T follicular helper cell (primary cell): ENCODE results near the gene PLEKHA7.
"Not testable (repeated sequence)": the region's sequence is repeated elsewhere in the genome, so short reads cannot be mapped to it uniquely, and the experiment has no call there.

Source experiments
- DNase-seq: peaks from one replicate; pipeline ENCODE4 v3.0.0-alpha.2; 2020; ENCODE audit warnings: low read depth
- total RNA-seq, 2 experiments: gene quantifications; one replicate each; lab custom pipeline; 2026; lab: John Stamatoyannopoulos, UW

The PLEKHA7 gene
- total RNA-seq = 5.3 to 13.7 reads per million in 2 experiments

DNA sequence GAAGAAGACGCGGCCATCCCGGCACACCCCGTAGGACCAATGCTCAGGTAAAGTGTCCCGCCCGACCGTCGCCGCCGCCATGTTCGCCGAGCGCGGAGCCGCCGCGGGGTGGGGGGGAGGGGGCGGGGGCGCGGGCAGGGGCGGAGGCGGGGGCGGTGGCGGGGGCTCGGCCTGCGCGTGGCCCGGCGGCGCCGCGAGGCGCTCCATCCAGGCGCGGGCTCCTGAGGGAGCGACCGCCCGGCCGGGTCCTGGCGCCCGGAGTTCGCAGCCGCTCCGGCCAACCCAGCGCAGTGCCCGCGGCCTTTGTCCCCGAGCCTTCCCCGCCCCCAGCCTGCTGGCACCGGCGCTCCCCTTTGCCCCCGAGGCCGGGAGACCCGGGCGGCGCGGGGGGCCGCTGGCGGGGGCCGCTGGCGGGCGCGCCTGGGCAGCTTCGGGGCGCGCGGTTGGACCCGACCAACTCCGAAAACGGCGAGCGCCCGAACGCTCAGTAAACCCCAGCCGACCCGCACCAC lies at the start of gene PLEKHA7:
Gene PLEKHA7, minus strand, starts transcription at position 94 of the 512 bp plus-strand sequence. Its CDS starts 13 bp downstream, at position 81.
- no peak for DNase-seq

DNA sequence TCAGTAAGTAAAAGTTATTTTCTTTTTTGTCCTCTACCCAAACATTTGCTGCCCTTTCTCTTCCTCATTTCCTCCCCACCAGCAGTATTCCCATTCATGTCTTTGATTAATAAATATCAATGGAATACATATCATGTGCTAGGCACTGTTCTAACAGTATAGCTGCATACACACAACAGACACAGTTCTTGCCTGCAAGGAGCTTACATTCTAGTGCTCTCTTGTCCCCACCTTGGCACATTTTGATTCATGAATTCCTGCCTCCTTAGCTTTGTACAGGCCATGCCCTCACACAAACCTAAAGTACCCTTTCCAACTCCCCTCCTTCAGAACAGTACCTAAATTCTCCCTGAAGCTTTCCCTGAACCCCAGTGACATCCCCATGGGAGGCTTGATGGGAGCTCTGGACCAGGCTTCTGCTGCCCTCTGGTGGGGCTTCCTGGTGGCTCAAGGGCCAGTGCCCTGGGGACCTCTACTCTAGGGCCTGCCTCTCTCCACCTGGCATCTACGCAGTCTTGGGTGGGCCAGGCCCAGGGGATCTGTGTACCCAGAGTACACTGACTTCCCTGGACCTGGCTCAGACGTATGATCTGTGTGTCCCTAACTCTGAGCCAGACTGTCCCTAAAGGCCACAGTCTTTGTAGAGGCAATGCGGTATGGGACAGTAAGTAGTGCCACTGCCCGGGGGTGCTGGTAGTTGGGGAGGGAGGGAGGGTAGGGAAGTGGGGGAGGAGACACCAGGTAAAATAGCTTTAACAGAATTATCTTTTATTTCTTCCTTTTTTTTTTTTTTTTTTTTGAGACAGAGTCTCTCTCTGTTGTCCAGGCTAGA lies 49.2 kb upstream of the PLEKHA7 start:
- DNase-seq = no peak

DNA sequence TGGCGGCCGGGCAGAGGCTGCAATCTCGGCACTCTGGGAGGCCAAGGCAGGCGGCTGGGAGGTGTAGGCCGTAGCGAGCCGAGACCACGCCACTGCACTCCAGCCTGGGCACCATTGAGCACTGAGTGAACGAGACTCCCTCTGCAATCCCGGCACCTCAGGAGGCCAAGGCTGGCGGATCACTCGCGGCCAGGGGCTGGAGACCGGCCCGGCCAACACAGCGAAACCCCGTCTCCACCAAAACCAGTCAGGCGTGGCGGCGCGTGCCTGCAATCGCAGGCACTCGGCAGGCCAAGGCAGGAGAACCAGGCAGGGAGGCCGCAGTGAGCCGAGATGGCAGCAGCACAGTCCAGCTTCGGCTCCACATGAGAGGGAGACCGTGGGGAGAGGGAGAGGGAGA lies 36.9 kb upstream of the PLEKHA7 start:
- not testable (repeated sequence) for DNase-seq

- DNase-seq = not testable (repeated sequence)
Measured at GRCh38 chr11:17048491-17048890, 34.3 kb upstream of the PLEKHA7 start.

GRCh38 chr11:17046690-17047089 lies 32.5 kb upstream of the PLEKHA7 start:
- no peak for DNase-seq

DNA sequence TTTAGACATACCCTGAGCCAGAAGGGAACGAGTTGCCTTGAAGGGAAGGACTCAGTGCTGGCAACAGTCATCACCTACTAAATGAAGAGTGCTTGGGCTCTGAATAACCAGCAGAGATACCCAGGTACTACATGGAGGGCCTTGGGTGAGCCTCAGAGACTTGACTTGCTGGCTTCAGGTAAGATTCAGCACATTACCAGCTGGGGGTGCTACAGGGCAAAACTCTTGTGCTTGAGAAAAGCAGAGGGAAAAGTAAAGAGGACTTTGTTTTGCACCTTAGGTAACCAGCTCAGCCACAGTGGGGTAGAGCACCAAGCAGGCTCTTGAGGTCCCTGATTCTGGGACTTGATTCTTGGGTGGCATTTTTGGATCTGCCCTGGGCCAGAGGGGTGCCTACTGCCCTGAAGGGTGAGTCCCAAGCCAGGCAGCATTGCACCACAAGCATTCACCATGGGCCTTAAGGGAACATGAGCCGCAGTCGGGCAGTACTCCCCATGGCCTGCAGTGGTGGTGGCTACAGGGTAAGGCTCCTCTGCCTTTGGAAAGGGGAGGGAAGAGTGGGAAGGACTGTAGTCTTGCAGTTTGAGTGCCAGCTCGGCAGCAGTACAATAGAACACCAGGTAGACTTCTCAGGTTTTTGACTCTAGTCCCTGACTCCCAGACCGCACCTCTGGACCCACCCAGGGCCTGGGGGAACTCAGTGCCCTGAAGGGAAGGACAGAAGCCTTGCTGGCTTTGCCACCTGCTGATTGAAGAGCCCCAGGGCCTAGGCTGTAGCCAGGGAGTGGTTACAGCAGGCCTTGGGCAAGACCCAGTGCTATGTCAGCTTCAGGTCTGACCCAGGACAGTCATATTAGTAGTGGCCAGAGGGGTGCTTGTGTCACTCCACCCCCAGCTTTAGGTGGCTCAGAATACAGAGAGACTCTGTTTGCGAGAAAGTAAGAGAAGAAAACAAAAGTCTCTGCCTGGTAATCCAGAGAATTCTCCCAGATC lies 22.7 kb upstream of the PLEKHA7 start:
- no peak for DNase-seq

- DNase-seq = not testable (repeated sequence)
Measured at GRCh38 chr11:17034027-17034426, 19.8 kb upstream of the PLEKHA7 start.

- no peak for DNase-seq
Measured at GRCh38 chr11:17026487-17027082, 12.4 kb upstream of the PLEKHA7 start.

- DNase-seq = no peak
Measured at GRCh38 chr11:17024924-17025323, 10.7 kb upstream of the PLEKHA7 start.

- no peak for DNase-seq
Measured at GRCh38 chr11:17021511-17021910, 7.3 kb upstream of the PLEKHA7 start.

DNA sequence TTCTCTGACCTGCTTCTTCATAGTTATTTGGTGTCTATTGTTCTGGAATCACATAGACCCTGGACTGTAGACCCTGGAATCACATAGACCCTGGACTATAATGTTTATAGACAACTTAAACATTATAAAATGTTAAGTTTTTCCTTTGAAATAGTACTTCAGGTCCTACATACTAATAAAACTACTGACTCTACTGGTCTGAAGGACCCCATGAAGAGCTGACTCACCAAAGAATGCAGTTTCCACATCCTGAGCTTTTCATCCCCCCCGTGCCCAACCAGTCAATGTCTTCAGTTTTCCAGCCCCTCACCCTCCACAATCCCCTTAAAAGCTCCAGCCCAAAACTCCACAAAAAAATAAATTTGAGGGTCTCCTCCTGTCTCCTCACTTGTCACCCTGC lies 6.6 kb upstream of the PLEKHA7 start:
- no peak for DNase-seq

DNA sequence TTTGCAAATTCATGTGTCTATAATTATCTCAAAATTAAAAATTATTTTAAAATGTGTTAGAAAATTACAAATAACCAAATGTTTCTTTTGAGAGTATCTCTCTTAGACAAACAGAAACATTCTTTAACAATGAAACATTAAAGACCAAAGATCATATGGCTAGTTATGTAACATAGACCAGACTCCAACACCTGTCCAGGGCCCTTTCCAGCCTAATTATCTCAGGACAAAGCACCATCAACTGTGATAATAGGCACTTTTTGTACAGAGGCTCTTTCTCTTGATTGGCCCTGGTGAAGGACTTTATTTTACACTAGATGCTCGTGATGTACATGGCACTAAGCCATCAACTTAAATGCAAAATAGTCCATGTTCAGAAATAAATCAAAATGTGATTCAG lies 5.0 kb upstream of the PLEKHA7 start:
- no peak for DNase-seq

GRCh38 chr11:17015627-17016126 lies 1.5 kb upstream of the PLEKHA7 start:
- no peak for DNase-seq

GRCh38 chr11:17014833-17015626 lies 816 bp upstream of the PLEKHA7 start:
- DNase-seq = no peak

- no peak for DNase-seq
Measured at GRCh38 chr11:17013548-17014320, 480 bp downstream of the PLEKHA7 start.

- DNase-seq = no peak
Measured at GRCh38 chr11:17012712-17013547, 1.3 kb downstream of the PLEKHA7 start.

DNA sequence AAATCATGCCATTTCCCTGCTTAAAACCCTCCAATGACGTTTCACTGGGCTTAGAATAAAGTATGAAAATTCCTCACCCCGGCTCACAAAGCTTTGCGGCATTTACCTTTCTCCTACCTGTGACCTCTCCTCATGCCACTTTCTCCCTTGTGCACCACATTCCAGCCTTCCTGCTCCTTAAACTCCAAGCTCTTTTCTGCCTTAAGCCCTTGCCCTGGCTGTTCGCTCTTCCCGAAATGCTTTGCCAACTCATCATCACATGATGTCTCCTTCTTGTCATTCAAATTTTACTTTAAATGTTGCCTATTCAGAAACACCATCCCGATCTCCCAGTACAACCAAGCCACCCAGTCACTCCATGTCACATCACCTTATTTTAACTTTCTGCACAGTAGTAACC lies 2.0 kb downstream of the PLEKHA7 start:
- no peak for DNase-seq

DNA sequence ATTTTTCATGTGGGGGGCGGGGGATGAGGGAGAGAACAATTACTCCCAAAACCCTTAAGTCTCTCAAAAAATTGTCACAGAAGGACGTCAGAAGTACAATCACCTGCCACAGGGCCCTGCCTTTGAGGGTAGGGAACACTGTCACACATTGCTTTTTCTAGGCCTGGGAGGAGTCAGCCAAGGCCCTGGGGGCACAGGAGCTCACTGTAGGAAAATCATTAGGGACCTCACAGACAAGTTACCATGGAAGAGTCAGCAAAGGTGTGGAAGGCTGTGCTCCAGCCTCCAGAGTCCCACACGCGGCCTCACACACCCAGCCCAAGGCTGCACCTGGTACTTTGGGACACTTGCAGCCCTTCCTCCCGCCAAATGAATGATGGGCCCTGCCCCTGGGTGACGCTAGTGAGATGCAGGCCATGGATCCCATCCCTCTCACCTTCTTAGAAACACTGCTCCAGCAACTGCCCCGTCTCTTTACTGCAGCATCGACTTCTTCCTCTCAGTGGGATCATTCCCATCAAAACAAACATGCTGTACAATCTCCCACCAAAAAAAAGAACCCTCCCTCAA lies 3.3 kb downstream of the PLEKHA7 start:
- no peak for DNase-seq

- no peak for DNase-seq
Measured at GRCh38 chr11:17008099-17008498, 6.1 kb downstream of the PLEKHA7 start.
